SU-DHL-6 (cell line): ENCODE results near the gene SPNS3.

ENCODE experiments used
- EZH2phosphoT487 ChIP-seq: fragments of 200-600 bp; sonication (generic), shearing (Covaris generic); conservative IDR thresholded peaks from 2 replicates; pipeline ENCODE4 v1.6.1; 2018; ENCODE audit warnings: mild to moderate bottlenecking, antibody characterized with exemption, low read length, moderate library complexity, mixed read lengths
- TF ChIP-seq, protein P1 (sequence below): fragments of 200-600 bp; sonication (generic); IDR thresholded peaks from one replicate; pipeline ENCODE4 v1.5.1; 2017; ENCODE audit warnings: antibody characterized with exemption, mild to moderate bottlenecking, low read length, moderate library complexity; ENCODE audit not compliant: insufficient read depth, poor library complexity, severe bottlenecking

DNA sequence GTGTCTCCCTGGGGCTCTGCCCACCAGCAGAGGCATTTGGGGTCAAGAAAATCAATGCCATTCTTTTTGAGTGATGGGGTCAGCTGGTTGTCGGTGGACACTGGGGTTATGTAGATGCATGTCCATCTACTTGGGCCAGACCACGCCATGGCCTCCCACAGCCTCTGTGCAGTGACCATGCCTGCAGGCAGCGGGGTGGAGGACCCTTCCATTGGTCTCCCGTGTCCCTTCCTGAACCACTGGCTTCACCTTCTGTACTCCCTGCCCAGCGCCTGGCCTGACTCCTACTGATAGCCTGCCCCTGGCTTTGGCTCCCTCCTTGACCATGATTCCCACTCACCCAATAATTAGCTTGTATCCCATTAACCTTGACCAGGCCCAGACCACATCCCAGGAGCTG is 28.0 kb upstream of the SPNS3 start:
- TF ChIP-seq, protein P1, sequence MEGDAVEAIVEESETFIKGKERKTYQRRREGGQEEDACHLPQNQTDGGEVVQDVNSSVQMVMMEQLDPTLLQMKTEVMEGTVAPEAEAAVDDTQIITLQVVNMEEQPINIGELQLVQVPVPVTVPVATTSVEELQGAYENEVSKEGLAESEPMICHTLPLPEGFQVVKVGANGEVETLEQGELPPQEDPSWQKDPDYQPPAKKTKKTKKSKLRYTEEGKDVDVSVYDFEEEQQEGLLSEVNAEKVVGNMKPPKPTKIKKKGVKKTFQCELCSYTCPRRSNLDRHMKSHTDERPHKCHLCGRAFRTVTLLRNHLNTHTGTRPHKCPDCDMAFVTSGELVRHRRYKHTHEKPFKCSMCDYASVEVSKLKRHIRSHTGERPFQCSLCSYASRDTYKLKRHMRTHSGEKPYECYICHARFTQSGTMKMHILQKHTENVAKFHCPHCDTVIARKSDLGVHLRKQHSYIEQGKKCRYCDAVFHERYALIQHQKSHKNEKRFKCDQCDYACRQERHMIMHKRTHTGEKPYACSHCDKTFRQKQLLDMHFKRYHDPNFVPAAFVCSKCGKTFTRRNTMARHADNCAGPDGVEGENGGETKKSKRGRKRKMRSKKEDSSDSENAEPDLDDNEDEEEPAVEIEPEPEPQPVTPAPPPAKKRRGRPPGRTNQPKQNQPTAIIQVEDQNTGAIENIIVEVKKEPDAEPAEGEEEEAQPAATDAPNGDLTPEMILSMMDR = no peak
- no peak for TF ChIP-seq EZH2phosphoT487
